Measurements from ENCODE around the gene RAPGEF1.
"Not testable (repeated sequence)": the region's sequence is repeated elsewhere in the genome, so short reads cannot be mapped to it uniquely, and the experiment has no call there.

RAPGEF1 gene

GRCh38 chr9:131713016-131713415 is 26.9 kb downstream of the RAPGEF1 start:
- no peak overlapping the region for H3K4me2 ChIP-seq (ENCODE audit: low read depth, low read length, poor library complexity, severe bottlenecking)
- peaks cover 95% of the 10 kb centered on the region for H3K79me2 ChIP-seq (ENCODE audit: insufficient read depth, low read length)
- no peak overlapping the region for H2AFZ ChIP-seq (ENCODE audit: low read depth, low read length, severe bottlenecking)
- H3K9me2 ChIP-seq (replicated peaks; ENCODE audit: insufficient read depth, low read length) = no peaks in the 10 kb centered on the region
- H3K27me3 ChIP-seq (ENCODE audit: low read length) = no peaks in the 10 kb centered on the region
- H3K27ac ChIP-seq (ENCODE audit: low read depth, low read length) = no peak overlapping the region
- TF ChIP-seq CTCF (IDR thresholded peaks at IDR 0.05; ENCODE audit: insufficient read depth, low read length, poor library complexity, severe bottlenecking) (no peak), EZH2phosphoT487 (conservative IDR thresholded peaks at IDR 0.05; ENCODE audit: low read length) (no peak)
- H3K4me3 ChIP-seq (ENCODE audit: insufficient read depth, low read length, poor library complexity, severe bottlenecking) = no peak overlapping the region
- no peaks in the 10 kb centered on the region for H3K36me3 ChIP-seq (ENCODE audit: low read length)
- no peaks in the 10 kb centered on the region for H3K9me3 ChIP-seq (ENCODE audit: insufficient read depth, low read length)
- no peak overlapping the region for H3K9ac ChIP-seq (ENCODE audit: low read length)
- H3F3A ChIP-seq (ENCODE audit: insufficient read depth) = no peaks in the 10 kb centered on the region
- H4K20me1 ChIP-seq (ENCODE audit: low read depth, low read length) = no peaks in the 10 kb centered on the region

- H3K4me2 ChIP-seq (ENCODE audit: low read depth, low read length, poor library complexity, severe bottlenecking) = no peak overlapping the region
- no peaks in the 10 kb centered on the region for H3K36me3 ChIP-seq (ENCODE audit: low read length)
- H3K4me3 ChIP-seq (ENCODE audit: insufficient read depth, low read length, poor library complexity, severe bottlenecking) = no peak overlapping the region
- no peaks in the 10 kb centered on the region for H3K27me3 ChIP-seq (ENCODE audit: low read length)
- no peaks in the 10 kb centered on the region for H3K9me3 ChIP-seq (ENCODE audit: insufficient read depth, low read length)
- H3K9me2 ChIP-seq (replicated peaks; ENCODE audit: insufficient read depth, low read length) = no peaks in the 10 kb centered on the region
- H4K20me1 ChIP-seq (ENCODE audit: low read depth, low read length) = no peaks in the 10 kb centered on the region
- TF ChIP-seq EZH2phosphoT487 (conservative IDR thresholded peaks at IDR 0.05; ENCODE audit: low read length) = no peak
- TF ChIP-seq CTCF (IDR thresholded peaks at IDR 0.05; ENCODE audit: insufficient read depth, low read length, poor library complexity, severe bottlenecking) = no peak
- H3F3A ChIP-seq (ENCODE audit: insufficient read depth) = no peaks in the 10 kb centered on the region
- no peak overlapping the region for H2AFZ ChIP-seq (ENCODE audit: low read depth, low read length, severe bottlenecking)
- H3K9ac ChIP-seq (ENCODE audit: low read length) = no peak overlapping the region
- H3K27ac ChIP-seq (ENCODE audit: low read depth, low read length) = no peak overlapping the region
- H3K79me2 ChIP-seq (ENCODE audit: insufficient read depth, low read length) = peaks cover 95% of the 10 kb centered on the region
These were observed 27.6 kb downstream of the RAPGEF1 start for GRCh38 chr9:131712151-131712716.

GRCh38 chr9:131709771-131710431 is 30.0 kb downstream of the RAPGEF1 start:
- no peak for TF ChIP-seq EZH2phosphoT487 (conservative IDR thresholded peaks at IDR 0.05; ENCODE audit: low read length)
- TF ChIP-seq CTCF (IDR thresholded peaks at IDR 0.05; ENCODE audit: insufficient read depth, low read length, poor library complexity, severe bottlenecking) = no peak
- Histone ChIP-seq H3K9me3 (ENCODE audit: insufficient read depth, low read length) (no peaks in the 10 kb centered on the region), H3K9ac (ENCODE audit: low read length) (no peak overlapping the region), H3K27me3 (ENCODE audit: low read length) (no peaks in the 10 kb centered on the region), H3K36me3 (ENCODE audit: low read length) (no peaks in the 10 kb centered on the region), H3K27ac (ENCODE audit: low read depth, low read length) (no peak overlapping the region), H3K9me2 (replicated peaks; ENCODE audit: insufficient read depth, low read length) (no peaks in the 10 kb centered on the region), H3F3A (ENCODE audit: insufficient read depth) (no peaks in the 10 kb centered on the region), H2AFZ (ENCODE audit: low read depth, low read length, severe bottlenecking) (no peak overlapping the region), H3K4me2 (ENCODE audit: low read depth, low read length, poor library complexity, severe bottlenecking) (no peak overlapping the region), H3K4me3 (ENCODE audit: insufficient read depth, low read length, poor library complexity, severe bottlenecking) (no peak overlapping the region), H3K79me2 (ENCODE audit: insufficient read depth, low read length) (peaks cover 95% of the 10 kb centered on the region), H4K20me1 (ENCODE audit: low read depth, low read length) (no peaks in the 10 kb centered on the region)

- H3F3A ChIP-seq (ENCODE audit: insufficient read depth); H2AFZ ChIP-seq (ENCODE audit: low read depth, low read length, severe bottlenecking); H3K27ac ChIP-seq (ENCODE audit: low read depth, low read length); H3K4me3 ChIP-seq (ENCODE audit: insufficient read depth, low read length, poor library complexity, severe bottlenecking); H3K4me2 ChIP-seq (ENCODE audit: low read depth, low read length, poor library complexity, severe bottlenecking); H4K20me1 ChIP-seq (ENCODE audit: low read depth, low read length); H3K9me3 ChIP-seq (ENCODE audit: insufficient read depth, low read length); H3K9me2 ChIP-seq (replicated peaks; ENCODE audit: insufficient read depth, low read length); H3K9ac ChIP-seq (ENCODE audit: low read length); H3K27me3 ChIP-seq (ENCODE audit: low read length); H3K36me3 ChIP-seq (ENCODE audit: low read length): not testable (repeated sequence)
- H3K79me2 ChIP-seq (ENCODE audit: insufficient read depth, low read length) = peaks cover 95% of the 10 kb centered on the region
These were observed 30.7 kb downstream of the RAPGEF1 start for GRCh38 chr9:131709010-131709770.

Data from SU-DHL-6 (cell line).